Measurements from ENCODE around the gene TOLLIP. TPM values are rescaled to one million over a fixed set of nuclear protein-coding genes. Genes with fewer than 3 reads are reported as not detected.
"Not testable (repeated sequence)": the region's sequence is repeated elsewhere in the genome, so short reads cannot be mapped to it uniquely, and the experiment has no call there.

Gene TOLLIP
- polyA plus RNA-seq, 3 donors from 2014 or later, result 40.5 to 47.8 (median 42.2) TPM

DNA sequence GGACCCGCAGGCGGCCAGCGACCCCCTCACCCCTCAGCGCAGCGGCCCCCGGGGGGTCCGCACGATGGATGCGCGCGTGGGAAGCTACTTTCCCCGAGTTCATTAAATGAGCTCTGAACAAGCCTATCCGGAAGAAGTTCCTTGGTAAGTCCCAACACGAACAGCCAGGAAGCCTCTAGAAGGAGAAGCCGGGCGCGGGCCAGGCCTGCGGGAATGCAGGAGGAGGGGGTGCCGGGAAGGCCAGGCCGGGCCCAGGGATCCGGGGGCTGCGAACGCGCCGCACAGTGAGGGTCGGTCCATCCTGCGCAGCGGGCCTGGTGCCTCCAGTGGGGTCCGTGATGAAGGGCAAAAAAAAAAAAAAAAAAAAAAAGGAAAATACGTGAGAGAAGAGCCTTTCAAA, 36.9 kb downstream of the TOLLIP start:
- H3K27ac Mint-ChIP-seq, result no peak overlapping the region

GRCh38 chr11:1271927-1272326, 37.5 kb downstream of the TOLLIP start:
- Mint-ChIP-seq H3K27ac (no peak overlapping the region), H3K4me3 (no peak overlapping the region), H3K9me3 (no peaks in the 10 kb centered on the region)

More for the DNA sequence above, 36.9 kb downstream of the TOLLIP start:
- Mint-ChIP-seq H3K36me3 (peaks cover 0 to 7% (median 3%) of the 10 kb centered on the region in 3 donors), H3K9me3 (no peaks in the 10 kb centered on the region), H3K4me3 (no peak overlapping the region), H3K4me1 (peaks cover 13 to 17% of the 10 kb centered on the region in 2 donors), H3K27me3 (ENCODE audit: low read depth in 3 of 3) (peaks cover 0 to 2% (median 0%) of the 10 kb centered on the region in 3 donors)
- no peak for DNase-seq

GRCh38 chr11:1271406-1271805, 38.0 kb downstream of the TOLLIP start:
- DNase-seq, result no peak
- Mint-ChIP-seq H3K27ac (no peak overlapping the region), H3K27me3 (ENCODE audit: low read depth in 3 of 3) (peaks cover 0 to under 1% (median 0%) of the 10 kb centered on the region in 3 donors), H3K4me1 (peaks cover 10 to 13% of the 10 kb centered on the region in 2 donors), H3K9me3 (no peaks in the 10 kb centered on the region), H3K4me3 (no peak overlapping the region), H3K36me3 (peaks cover 0 to 1% (median 0%) of the 10 kb centered on the region in 3 donors)

More at GRCh38 chr11:1271927-1272326, 37.5 kb downstream of the TOLLIP start:
- Mint-ChIP-seq H3K4me1 (peaks cover 10 to 14% of the 10 kb centered on the region in 2 donors), H3K27me3 (ENCODE audit: low read depth in 3 of 3) (peaks cover 0 to 2% (median 0%) of the 10 kb centered on the region in 3 donors), H3K36me3 (peaks cover 0 to 4% (median 0%) of the 10 kb centered on the region in 3 donors)
- no peak for DNase-seq

GRCh38 chr11:1271002-1271401, 38.4 kb downstream of the TOLLIP start:
- H3K27ac Mint-ChIP-seq, result no peak overlapping the region
- peaks cover 9 to 10% of the 10 kb centered on the region in 2 donors for H3K4me1 Mint-ChIP-seq
- H3K36me3 Mint-ChIP-seq, result no peaks in the 10 kb centered on the region
- no peaks in the 10 kb centered on the region for H3K27me3 Mint-ChIP-seq (ENCODE audit: low read depth in 3 of 3)
- DNase-seq, result no peak
- H3K9me3 Mint-ChIP-seq, result no peaks in the 10 kb centered on the region
- H3K4me3 Mint-ChIP-seq, result no peak overlapping the region

- DNase-seq, result no peak
- no peak overlapping the region for H3K27ac Mint-ChIP-seq
- H3K4me3 Mint-ChIP-seq, result no peak overlapping the region
- H3K27me3 Mint-ChIP-seq (ENCODE audit: low read depth in 3 of 3), result no peaks in the 10 kb centered on the region
- H3K9me3 Mint-ChIP-seq, result no peaks in the 10 kb centered on the region
- no peaks in the 10 kb centered on the region for H3K36me3 Mint-ChIP-seq
- peaks cover 3 to 5% of the 10 kb centered on the region in 2 donors for H3K4me1 Mint-ChIP-seq
Observed at GRCh38 chr11:1270476-1270875, 39.0 kb downstream of the TOLLIP start.

GRCh38 chr11:1269957-1270356, 39.5 kb downstream of the TOLLIP start:
- Mint-ChIP-seq H3K4me1 (peaks cover 0 to 3% of the 10 kb centered on the region in 2 donors), H3K27ac (no peak overlapping the region), H3K9me3 (no peaks in the 10 kb centered on the region), H3K4me3 (no peak overlapping the region), H3K36me3 (no peaks in the 10 kb centered on the region), H3K27me3 (ENCODE audit: low read depth in 3 of 3) (no peaks in the 10 kb centered on the region)
- no peak for DNase-seq

DNA sequence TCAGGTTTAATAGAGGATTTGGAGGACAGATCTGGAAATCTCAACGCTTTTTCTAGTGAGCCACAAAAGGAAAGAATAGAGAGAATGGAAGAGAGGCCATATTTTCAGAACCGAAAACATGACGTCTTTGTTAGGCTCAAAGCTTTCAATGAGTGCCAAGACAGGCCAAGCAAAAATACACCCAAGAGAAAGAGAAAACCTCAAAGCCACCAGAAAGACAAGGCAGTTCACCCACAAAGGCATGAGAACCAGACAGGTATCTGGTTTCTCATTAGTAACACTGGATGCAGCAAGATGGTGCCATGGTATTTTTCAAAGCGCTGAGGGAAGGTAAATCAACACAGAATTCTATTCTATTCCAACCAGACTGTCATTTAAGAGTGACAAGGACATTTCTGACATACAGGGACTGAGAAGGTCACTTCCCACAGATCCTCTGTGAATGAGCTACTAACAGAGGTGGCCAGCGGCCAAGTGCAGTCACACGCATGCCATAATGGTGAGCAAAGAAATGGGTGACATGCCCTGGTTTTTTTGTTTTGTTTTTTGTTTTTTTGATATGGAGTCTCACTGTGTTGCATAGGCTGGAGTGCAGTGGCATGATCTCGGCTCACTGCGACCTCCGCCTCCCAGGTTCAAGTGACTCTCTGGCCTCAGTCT, 41.9 kb downstream of the TOLLIP start:
- Mint-ChIP-seq H3K36me3 (no peaks in the 10 kb centered on the region), H3K27me3 (ENCODE audit: low read depth in 3 of 3) (no peaks in the 10 kb centered on the region), H3K4me1 (peaks cover 11 to 17% of the 10 kb centered on the region in 2 donors), H3K27ac (peak overlapping the region in 1 of 6 donors; percentile 13), H3K9me3 (no peaks in the 10 kb centered on the region), H3K4me3 (no peak overlapping the region)
- DNase-seq, result no peak

- H3K36me3 Mint-ChIP-seq; H3K9me3 Mint-ChIP-seq; DNase-seq; H3K27me3 Mint-ChIP-seq (ENCODE audit: low read depth in 3 of 3); H3K4me3 Mint-ChIP-seq: not testable (repeated sequence)
- Mint-ChIP-seq H3K4me1 (peaks cover 15 to 22% of the 10 kb centered on the region in 2 donors), H3K27ac (peak overlapping the region in 2 of 6 donors; percentile 10 to 13)
Observed at GRCh38 chr11:1266976-1267375, 42.5 kb downstream of the TOLLIP start.

DNA sequence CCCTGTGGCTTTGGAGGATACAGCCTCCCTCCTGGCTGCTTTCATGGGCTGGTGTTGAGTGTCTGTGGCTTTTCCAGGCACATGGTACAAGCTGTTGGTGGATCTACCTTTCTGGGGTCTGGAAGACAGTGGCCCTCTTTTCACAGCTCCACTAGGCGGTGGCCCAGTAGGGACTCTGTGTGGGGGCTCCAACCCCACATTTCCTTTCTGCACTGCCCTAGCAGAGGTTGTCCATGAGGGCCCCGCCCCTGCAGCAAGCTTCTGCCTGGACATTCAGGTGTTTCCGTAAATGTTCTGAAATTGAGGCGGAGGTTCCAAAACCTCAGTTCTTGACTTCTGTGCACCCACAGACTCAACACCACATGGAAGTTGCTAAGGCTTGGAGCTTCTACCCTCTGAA, 44.0 kb downstream of the TOLLIP start:
- Mint-ChIP-seq H3K4me1 (peaks cover 17 to 23% of the 10 kb centered on the region in 2 donors), H3K27ac (peak overlapping the region in 1 of 6 donors; percentile 59)
- not testable (repeated sequence) for H3K4me3 Mint-ChIP-seq; H3K36me3 Mint-ChIP-seq; H3K27me3 Mint-ChIP-seq (ENCODE audit: low read depth in 3 of 3); DNase-seq; H3K9me3 Mint-ChIP-seq

DNA sequence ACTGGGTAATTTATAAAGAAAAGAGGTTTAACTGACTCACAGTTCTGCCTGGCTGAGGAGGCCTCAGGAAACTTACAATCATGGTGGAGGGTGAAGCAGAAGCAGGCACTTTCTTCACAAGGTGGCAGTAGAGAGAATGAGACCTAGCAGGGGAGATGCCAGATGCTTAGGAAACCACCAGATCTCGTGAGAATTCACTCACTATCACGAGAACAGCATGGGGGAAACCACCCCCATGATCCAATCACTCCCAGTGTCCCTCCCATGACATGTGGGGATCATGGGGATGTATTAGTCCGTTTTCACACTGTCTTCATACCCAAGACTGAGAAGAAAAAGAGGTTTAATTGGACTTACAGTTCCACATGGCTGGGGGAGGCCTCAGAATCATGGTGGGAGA, 45.0 kb downstream of the TOLLIP start:
- not testable (repeated sequence) for H3K36me3 Mint-ChIP-seq; H3K9me3 Mint-ChIP-seq; H3K4me3 Mint-ChIP-seq; H3K27me3 Mint-ChIP-seq (ENCODE audit: low read depth in 3 of 3)
- peak overlapping the region; percentile 34 to 77 (median 72) for H3K27ac Mint-ChIP-seq
- H3K4me1 Mint-ChIP-seq, result peaks cover 17 to 23% of the 10 kb centered on the region in 2 donors
- peak; percentile 49 to 55 (median 52) for DNase-seq

GRCh38 chr11:1263010-1263409, 46.4 kb downstream of the TOLLIP start:
- no peak for DNase-seq
- Mint-ChIP-seq H3K4me1 (peaks cover 17 to 23% of the 10 kb centered on the region in 2 donors), H3K27me3 (ENCODE audit: low read depth in 3 of 3) (no peaks in the 10 kb centered on the region), H3K4me3 (peak overlapping the region; percentile 79 to 88 (median 87)), H3K36me3 (no peaks in the 10 kb centered on the region), H3K9me3 (no peaks in the 10 kb centered on the region), H3K27ac (peak overlapping the region; percentile 76 to 97 (median 88))

DNA sequence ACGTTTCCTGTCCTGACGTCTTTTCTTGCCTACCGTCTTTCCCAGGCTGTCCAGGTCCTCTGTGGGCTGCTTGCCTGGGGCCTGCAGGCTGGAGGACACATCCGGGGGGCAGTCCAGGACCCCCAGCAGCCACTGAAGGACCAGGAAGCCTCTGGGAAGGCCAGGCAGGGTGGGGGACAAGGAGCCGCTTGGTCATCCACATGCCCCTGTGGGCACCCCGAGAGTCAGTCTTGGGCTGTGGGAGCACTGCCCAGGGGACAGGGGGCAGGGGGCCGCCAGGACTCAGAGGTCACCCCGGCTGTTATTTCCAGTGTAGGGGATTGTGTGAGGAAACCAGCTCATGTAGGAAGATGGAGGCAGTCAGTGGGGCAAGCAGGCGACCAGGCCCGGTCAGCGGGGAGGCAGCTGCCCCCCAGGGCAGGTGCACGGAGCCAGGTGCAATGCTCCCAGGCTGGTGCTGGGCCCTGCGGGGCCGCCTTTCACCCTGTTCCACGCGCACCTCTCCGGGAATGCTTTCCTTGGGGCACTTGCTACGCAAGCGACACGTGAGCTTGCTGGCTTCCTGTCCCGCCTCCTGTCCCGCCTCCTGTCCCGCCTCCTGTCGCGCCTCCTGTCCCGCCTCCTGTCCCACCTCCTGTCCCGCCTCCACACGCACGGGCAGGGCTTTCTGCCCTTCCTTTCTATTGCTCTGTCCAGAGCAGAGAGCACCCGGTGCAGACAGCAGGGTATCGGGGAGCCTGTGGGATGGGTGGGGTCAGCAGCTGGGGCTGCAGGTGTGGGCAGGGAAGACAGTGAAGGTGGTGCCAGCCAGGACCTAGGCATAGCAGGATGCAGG, 47.0 kb downstream of the TOLLIP start:
- H3K9me3 Mint-ChIP-seq, result no peaks in the 10 kb centered on the region
- no peaks in the 10 kb centered on the region for H3K27me3 Mint-ChIP-seq (ENCODE audit: low read depth in 3 of 3)
- peak; percentile 87 to 92 (median 88) for DNase-seq
- H3K36me3 Mint-ChIP-seq, result no peaks in the 10 kb centered on the region
- H3K4me1 Mint-ChIP-seq, result peaks cover 17 to 23% of the 10 kb centered on the region in 2 donors
- peak overlapping the region; percentile 76 to 97 (median 88) for H3K27ac Mint-ChIP-seq
- H3K4me3 Mint-ChIP-seq, result peak overlapping the region; percentile 79 to 88 (median 87)

DNA sequence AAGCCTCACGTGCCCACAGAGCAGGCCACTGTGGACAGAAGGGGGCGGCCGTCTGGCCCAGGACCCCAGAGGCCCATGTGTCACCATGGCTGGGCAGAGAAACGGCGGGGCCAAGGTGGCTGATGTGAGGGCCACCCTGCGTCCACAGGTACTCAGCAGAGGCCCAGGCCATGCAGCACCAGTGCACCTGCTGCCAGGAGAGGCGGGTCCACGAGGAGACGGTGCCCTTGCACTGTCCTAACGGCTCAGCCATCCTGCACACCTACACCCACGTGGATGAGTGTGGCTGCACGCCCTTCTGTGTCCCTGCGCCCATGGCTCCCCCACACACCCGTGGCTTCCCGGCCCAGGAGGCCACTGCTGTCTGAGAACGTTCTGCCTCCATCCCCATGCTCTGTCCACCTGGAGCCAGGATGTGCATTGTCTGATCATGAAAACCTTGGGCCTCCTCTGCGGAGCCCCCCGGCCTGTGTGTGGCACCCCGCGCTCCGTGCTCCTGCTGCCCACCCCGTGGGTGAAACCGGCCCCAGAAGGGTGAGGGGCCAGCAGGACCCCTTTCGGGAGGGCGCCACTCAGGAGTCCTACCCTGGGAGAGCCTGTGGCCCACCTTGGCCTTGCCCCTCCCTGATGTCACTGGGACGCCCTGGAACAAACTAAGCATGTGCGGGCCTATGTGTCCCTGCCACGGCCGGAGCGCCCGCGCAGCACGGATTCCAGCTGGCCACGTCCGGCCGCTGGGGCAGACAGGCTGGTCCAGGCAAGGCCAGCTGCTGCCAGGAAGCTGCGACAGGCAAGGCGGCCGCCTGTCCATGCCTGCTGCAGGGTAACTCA, 48.0 kb downstream of the TOLLIP start:
- H3K27ac Mint-ChIP-seq, result peak overlapping the region in 4 of 6 donors; percentile 76 to 90 (median 82)
- no peaks in the 10 kb centered on the region for H3K27me3 Mint-ChIP-seq (ENCODE audit: low read depth in 3 of 3)
- DNase-seq, result no peak
- no peaks in the 10 kb centered on the region for H3K36me3 Mint-ChIP-seq
- peak overlapping the region in 3 of 5 donors; percentile 79 to 88 (median 81) for H3K4me3 Mint-ChIP-seq
- peaks cover 17 to 23% of the 10 kb centered on the region in 2 donors for H3K4me1 Mint-ChIP-seq
- H3K9me3 Mint-ChIP-seq, result no peaks in the 10 kb centered on the region

Measured in immature natural killer cell (primary cell).